GM18861 (cell line): ENCODE data around the gene CDK14.
"Not testable (repeated sequence)": the region's sequence is repeated elsewhere in the genome, so short reads cannot be mapped to it uniquely, and the experiment has no call there.

Experiments
- ATAC-seq: cut with Tn5 transposase; IDR thresholded peaks from one replicate; pipeline ENCODE4 v1.9.1; 2021; ENCODE audit not compliant: unreplicated experiment

The CDK14 gene

GRCh38 chr7:90713628-90714027, 117.5 kb downstream of the CDK14 start:
- no peak for ATAC-seq

- peak; percentile 40 for ATAC-seq
Measured at GRCh38 chr7:90715067-90715466, 118.9 kb downstream of the CDK14 start.

- ATAC-seq = no peak
Measured at GRCh38 chr7:90717296-90718060, 121.4 kb downstream of the CDK14 start.

- no peak for ATAC-seq
Measured at GRCh38 chr7:90719155-90719554, 123.0 kb downstream of the CDK14 start.

DNA sequence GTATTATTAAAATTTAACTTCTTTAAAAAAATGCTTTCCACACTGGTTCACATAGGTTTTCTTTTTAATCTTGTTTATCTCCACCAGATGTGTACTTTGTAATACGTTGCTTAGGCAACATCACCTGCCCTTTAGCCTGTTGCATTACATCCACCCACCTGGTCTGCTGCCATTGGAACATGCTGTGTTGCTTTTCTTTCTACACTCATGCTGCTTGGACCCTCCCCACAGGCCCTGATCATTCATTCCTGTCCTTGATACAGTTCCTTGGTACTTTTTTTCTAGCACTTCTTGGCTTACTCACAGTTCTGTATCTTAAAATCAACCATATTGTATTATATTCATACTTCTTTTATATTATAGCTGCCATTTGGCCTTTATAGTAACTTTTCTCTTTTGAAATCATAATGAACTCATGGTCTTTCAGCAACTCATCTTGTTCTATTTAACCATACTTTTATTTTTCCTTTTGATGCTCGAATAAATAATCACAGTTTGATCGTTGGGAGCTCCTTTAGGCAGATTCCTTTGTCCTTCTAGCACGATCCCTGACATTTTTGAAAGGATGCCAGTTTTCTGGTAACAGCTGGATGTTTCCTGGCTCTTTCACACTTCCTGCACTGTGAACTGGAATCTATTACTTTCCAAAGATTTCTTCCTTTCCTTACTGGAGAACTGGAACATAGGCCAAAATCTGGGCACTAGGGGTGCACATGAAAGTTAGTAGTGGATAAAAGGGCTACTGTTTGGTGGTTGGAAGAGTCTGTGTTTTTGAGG, 125.1 kb downstream of the CDK14 start:
- peak; percentile 71 for ATAC-seq

- ATAC-seq = no peak
Measured at GRCh38 chr7:90721869-90722431, 125.8 kb downstream of the CDK14 start.

DNA sequence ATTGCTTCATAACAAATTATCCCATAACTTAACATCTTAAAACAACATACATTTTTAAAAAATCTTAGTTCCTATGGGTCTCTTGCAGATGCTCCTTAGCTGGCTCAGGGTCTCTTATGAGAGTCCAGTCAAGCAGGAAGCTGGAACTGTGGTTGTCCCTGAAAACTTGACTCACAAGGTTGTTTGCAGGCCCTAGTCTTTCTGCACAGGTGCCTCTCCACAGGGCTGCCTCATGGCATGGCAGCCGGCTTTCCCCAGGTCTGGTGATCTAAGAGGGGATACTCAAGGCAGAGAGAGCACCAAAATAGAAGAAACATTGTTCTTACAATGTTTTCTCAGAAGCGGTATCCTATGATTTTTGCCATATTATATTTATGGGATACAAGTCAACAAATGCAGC, 127.1 kb downstream of the CDK14 start:
- no peak for ATAC-seq

DNA sequence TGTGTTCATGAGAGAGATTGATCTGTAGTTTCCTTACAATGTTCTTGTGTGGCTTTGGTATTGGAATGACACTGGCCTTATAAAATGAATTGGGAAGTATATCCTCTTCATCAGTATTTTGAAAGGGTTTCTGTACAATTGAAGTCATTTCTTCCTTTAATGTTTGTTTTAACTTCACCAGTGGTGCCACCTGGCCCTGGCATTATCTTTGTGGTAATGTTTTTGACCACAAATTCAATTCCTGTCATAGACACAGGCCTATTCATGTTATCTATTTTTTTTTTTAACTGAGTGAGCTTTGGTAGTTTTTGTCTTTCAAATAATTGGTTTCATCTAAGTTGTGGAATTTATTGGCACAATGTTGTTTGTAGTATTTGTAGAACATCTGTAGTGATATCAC, 127.7 kb downstream of the CDK14 start:
- no peak for ATAC-seq

DNA sequence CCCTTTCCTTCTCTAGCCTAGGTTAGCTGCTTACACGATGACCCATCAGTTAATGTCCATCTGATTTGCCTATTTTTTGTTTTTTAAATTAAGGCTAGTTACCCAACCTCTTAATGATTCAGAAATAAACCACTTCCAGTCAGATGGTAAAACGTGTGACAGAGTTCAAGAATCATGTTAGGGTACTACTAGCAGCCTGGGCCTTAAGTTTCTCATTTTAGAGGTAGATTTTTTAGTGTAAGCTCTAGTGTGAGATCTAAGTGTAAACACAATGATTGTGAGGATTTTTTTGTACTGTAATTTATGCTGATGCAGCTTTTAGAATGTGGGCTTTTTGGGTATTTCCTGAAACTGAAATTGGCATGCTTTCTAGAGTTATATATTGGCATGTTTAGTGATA, 130.0 kb downstream of the CDK14 start:
- no peak for ATAC-seq

DNA sequence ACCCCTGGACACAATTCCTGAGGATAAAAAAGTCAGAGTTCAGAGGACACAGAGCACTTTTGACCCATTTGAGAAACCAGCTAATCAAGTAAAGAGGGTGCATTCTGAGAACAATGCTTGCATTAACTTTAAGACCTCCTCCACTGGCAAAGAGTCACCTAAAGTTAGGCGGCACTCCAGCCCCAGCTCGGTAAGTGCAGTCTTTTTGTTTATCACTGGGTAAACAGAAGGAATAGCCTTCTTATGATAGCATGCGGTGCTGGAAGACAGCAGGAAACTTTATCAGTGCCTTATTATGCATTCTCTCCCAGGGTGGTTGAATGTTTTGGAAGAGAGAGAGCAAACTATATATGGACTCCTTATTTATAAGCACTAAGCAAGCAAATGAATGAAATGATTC, 130.5 kb downstream of the CDK14 start:
- no peak for ATAC-seq

- ATAC-seq = no peak
Measured at GRCh38 chr7:90727412-90727811, 131.3 kb downstream of the CDK14 start.

DNA sequence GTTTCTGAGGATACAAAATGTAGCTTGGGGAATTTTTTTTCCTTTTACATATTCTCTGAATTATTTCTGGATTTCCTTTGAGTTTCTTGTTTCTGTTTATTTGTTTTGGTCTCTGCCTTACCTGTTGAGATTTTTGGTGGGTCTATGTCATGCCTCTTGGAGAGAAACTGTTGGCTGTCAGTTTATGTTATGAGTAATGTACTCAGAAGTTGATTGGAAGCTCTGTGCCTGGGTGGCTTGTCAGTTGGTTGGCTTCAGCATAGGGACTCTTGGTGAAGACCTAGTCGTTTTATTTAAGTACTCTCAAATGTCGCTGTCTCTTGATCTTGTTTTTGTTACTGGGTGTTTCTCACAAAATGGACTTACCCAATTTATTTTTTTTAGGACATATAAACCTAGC, 132.4 kb downstream of the CDK14 start:
- peak; percentile 51 for ATAC-seq

DNA sequence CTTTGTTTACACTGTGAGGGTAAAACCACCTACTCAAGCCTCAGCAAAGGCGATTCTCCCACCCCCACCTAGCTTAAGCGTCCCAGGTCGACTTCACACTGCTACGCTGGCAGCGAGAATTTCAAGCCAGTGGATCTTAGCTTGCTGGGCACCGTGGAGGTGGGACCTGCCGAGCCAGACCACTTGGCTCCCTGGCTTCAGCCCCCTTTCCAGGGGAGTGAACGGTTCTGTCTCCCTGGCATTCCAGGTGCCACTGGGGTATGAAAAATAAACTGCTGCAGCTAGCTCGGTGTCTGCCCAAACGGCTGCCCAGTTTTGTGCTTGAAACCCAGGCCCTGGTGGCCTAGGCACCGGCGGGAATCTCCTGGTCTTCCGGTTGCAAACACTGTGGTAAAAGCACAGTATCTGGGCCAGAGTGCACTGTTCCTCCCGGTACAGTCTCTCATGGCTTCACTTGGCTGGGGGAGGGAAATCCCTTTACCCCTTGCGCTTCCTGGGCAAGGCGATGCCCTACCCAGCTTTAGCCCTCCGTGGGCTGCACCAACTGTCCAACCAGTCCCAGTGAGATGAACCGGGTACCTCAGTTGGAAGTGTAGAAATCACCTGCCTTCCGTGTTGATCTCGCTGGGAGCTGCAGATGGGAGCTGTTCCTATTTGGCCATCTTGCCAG, 139.6 kb downstream of the CDK14 start:
- ATAC-seq = not testable (repeated sequence)

DNA sequence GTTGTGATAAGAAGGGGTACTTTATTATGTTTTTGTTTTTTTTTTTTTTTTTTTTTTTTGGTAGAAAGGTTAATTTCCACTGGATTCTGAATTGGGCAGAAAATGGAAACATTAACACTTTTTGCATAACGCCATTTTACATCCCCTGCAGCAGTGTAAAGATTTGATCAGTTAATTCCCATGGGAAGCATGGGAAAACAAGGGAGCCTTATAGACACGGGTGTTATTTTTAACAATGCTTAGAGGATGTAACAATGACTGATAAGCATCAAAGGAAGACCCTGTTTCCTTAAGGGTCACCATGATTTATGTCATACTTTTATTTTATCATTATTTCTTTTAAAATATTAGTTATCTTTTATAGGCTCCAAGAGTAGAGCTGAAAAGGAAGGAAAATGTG, 140.2 kb downstream of the CDK14 start:
- no peak for ATAC-seq

DNA sequence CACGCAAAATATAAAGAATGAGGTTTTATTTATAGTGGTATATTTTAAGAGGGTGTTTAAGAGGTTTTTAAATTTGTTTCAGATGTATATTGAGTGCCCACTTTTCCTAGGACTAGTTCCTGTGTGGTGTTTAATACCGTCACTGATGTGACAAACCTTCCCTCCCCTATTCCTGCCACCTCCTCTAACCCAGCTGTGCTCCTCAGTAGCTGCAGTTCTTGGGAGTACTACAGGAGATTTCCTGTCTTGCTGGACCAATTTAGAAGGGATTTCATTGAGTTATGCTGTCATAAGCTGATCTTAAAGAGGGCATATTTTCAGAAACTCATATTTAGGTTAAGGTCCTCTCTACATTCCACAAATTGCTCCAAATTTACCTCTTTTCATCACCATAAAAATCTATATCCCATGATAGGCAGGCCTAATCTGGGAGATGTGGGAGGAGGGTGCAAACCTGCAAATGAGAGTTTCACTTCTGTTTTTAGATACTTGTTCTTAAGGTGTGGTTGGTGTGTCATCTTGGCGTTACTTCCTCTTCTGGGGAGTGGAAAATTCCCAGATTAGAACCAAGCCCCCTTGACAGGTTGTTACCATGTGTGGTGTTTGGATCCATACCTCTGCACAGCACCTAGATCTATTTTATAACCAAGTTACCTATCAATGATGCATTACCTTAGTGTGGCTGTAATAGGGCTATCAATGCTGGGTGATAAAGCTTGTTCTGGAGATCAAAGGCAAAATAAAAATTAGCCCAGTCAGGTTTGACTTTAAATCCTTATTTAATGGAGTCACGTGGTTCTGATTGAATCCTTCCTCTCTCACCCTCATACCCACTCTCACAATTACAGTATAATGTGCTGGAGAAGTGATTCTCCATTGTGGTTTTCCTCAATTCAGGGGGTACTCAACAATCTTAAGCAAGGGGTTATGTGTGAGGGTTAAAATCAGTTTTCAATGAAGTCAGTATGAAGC, 141.1 kb downstream of the CDK14 start:
- ATAC-seq = peak; percentile 89

DNA sequence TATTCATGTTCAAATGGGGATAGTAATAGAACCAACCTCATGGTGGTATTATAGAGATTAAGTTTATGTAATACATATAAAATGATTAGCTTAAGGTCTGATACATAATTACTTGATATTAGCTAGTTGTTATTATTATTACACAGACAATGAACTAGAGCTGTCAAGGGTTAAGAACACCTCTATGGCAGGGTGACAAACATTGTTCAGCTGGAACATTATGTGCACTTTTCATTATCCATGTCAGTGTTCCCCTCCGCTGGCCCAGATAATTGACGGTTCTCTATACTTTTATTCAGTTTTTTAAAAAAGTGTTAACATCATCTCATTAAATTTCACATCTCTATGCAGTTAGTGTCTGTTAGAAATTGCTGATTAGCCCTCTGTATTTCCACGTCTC, 142.1 kb downstream of the CDK14 start:
- no peak for ATAC-seq

DNA sequence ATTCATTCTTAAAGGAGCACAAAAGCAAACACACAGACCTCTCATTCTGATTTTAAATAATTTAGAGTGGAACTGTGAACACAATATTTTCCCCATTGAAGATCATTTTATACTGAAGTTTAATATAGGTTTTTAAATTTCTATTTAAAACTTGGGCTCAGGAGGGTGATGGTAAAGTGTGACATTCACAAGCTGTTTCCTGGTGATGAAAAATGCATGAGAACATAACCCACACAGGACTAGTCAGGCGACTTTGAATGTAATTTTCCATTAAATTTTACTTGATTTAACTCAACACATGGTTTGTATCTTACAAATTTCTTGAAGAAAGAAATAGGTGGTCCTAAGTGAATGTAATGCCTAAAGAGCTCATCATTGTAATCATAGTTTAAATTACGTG, 143.6 kb downstream of the CDK14 start:
- ATAC-seq = no peak

DNA sequence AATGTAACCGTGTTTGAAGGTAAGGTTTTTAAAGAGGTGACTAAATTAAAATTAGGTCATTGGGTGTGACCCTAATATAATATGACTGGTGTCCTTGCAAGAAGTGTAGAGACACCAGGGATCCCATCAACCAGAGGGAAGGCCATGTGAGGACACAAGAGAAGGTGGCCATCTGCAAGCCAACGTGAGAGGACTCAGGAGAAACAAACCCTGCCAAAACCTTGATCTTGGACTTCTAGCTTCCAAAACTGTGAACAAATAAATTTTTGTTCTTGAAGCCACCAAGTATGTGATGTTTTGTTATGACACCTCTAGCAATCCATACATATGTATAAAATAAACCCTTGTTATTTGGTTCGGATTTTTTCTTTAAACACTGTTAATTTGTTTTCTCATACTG, 144.3 kb downstream of the CDK14 start:
- ATAC-seq = no peak

DNA sequence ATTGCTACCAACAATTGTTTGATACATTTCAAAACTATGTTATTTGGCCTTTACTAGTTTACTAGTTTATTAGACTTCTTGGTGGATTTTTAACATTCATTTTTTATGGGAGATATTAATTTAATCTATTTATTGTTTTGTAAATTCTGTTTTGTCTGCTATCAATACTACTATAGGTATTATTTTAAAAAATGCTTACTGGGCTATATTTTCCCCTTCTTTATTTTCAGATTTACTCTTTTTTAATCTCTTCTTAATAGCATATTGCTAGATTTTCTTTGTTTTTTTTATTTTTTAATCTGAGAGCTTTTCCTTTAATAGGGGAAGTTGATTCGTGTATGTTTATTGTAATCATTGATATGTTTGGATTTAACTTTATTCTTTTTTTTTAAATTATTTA, 147.5 kb downstream of the CDK14 start:
- ATAC-seq = no peak

- ATAC-seq = no peak
Measured at GRCh38 chr7:90747516-90747915, 151.4 kb downstream of the CDK14 start.
